ENCODE data around the gene CARMIL1. TPM values are rescaled to one million over a fixed set of nuclear protein-coding genes. Genes with fewer than 3 reads are reported as not detected.

The CARMIL1 gene
- total and polyA plus RNA-seq, 2 of the 8 experiments (the other 6 are each of a cell fraction or from before 2014, with no cell fraction given) = 20.3 to 40.4 TPM

DNA sequence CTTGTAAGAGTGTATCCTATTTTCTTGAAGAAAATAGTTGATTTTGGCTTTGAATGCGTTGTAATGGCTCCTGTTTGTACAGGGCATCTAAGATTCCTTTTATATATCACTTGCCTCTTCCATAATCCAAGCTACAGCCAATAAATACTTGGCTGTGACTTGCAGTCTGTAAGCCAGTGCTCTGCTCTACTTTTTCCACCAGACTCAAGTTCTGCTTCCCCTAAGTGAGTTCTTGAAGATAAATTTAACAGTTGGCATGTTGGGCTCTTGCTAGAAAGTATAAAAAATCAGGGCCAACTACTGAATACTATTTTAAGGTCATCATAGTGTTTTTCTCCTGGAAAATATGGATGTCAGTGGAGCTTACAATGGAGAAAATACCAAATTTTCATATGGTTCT, 336.3 kb downstream of the CARMIL1 start:
- H2AK5ac ChIP-seq (ENCODE audit: low read depth, low read length) = no peak overlapping the region
- H3K4ac ChIP-seq (replicated peaks; ENCODE audit: insufficient read length, low read depth, low read length) = no peak overlapping the region
- H3K27me3 ChIP-seq (replicated peaks in 1 of 4; ENCODE audit: control insufficient read depth in 3 of 4, extremely low read depth in 1 of 4, insufficient read depth in 3 of 4, low read length in 3 of 4) = peaks cover 0 to 1% (median 0%) of the 10 kb centered on the region in 4 experiments; a peak in 1 of 7 replicates
- H4K20me1 ChIP-seq (replicated peaks in 1 of 2; ENCODE audit: control insufficient read depth in 1 of 2, insufficient read depth in 2 of 2, low read length in 2 of 2) = no peaks in the 10 kb centered on the region
- H3K4me3 ChIP-seq (ENCODE audit: extremely low read depth in 1 of 4, insufficient read depth in 2 of 4, low read depth in 3 of 4, low read length in 4 of 4) = no peak overlapping the region
- H2BK5ac ChIP-seq (ENCODE audit: low read depth, low read length) = no peak overlapping the region
- no peaks in the 10 kb centered on the region for H3K9me3 ChIP-seq (ENCODE audit: insufficient read depth in 2 of 2, low read depth in 1 of 2, low read length in 1 of 2)
- H2BK20ac ChIP-seq (ENCODE audit: low read length) = no peak overlapping the region
- no peaks in the 10 kb centered on the region for H3K79me1 ChIP-seq (ENCODE audit: low read depth, low read length)
- H3K9ac ChIP-seq (replicated peaks in 1 of 4; ENCODE audit: extremely low read depth in 1 of 4, low read depth in 3 of 4, low read length in 3 of 4) = no peak overlapping the region
- no peak for DNase-seq (ENCODE audit: low read depth in 1 of 2, low spot score in 2 of 2)
- ChIA-PET CTCF (ENCODE audit: partially characterized antibody) (interaction anchor here (0.6 to 2.8 kb wide), 4 partner anchors 9 to 639 kb away, joined by 3 to 6 read pairs (median 4); no protein-coding TSS in a partner anchor), POLR2A (ENCODE audit: partially characterized antibody) (no interaction called here)
- H4K8ac ChIP-seq (ENCODE audit: extremely low read depth, insufficient read depth, low read length) = no peak overlapping the region
- TF ChIP-seq EZH2 (IDR thresholded peaks at IDR 0.05; ENCODE audit: low read depth, low read length, severe bottlenecking) (no peak), SIN3A (conservative IDR thresholded peaks at IDR 0.05 in 1 of 2, IDR thresholded peaks at IDR 0.05 in 1 of 2; ENCODE audit: low read depth in 1 of 2, low read length in 2 of 2) (no peak), TBP (IDR thresholded peaks at IDR 0.05; ENCODE audit: low read depth, low read length) (no peak), POLR2A (IDR thresholded peaks at IDR 0.05; ENCODE audit: control extremely low read depth in 1 of 2, low read depth in 2 of 2, low read length in 2 of 2) (no peak), KDM4A (IDR thresholded peaks at IDR 0.05; ENCODE audit: low read depth, low read length, severe bottlenecking) (no peak), JUN (IDR thresholded peaks at IDR 0.05; ENCODE audit: low read depth, low read length) (no peak), CREB1 (IDR thresholded peaks at IDR 0.05) (no peak), MAFK (IDR thresholded peaks at IDR 0.05; ENCODE audit: low read depth, low read length) (no peak)
- TF ChIP-seq, protein P1, sequence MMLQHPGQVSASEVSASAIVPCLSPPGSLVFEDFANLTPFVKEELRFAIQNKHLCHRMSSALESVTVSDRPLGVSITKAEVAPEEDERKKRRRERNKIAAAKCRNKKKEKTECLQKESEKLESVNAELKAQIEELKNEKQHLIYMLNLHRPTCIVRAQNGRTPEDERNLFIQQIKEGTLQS (IDR thresholded peaks at IDR 0.05; ENCODE audit: insufficient read depth, low read depth, low read length) = no peak
- no peak overlapping the region for H4K91ac ChIP-seq (replicated peaks; ENCODE audit: insufficient read length, low read length)
- peaks cover 0 to 4% (median 1%) of the 10 kb centered on the region in 4 experiments; a peak in 3 of 8 replicates for H3K36me3 ChIP-seq (ENCODE audit: control insufficient read depth in 2 of 4, insufficient read depth in 4 of 4, low read length in 3 of 4)
- no peaks in the 10 kb centered on the region for H3K23me2 ChIP-seq (ENCODE audit: low read depth, low read length)
- no peak overlapping the region for H2BK120ac ChIP-seq (replicated peaks; ENCODE audit: low read depth, low read length)
- H3K56ac ChIP-seq (replicated peaks; ENCODE audit: insufficient read length, low read depth, low read length) = no peak overlapping the region
- H3K4me2 ChIP-seq (ENCODE audit: insufficient read depth in 1 of 2, low read depth in 2 of 2, low read length in 2 of 2) = no peak overlapping the region
- no peak overlapping the region for H2AFZ ChIP-seq (ENCODE audit: low read length)
- H2BK15ac ChIP-seq (ENCODE audit: low read length) = no peak overlapping the region
- no peak overlapping the region for H3K18ac ChIP-seq (ENCODE audit: extremely low read depth, low read length)
- H3K79me2 ChIP-seq (ENCODE audit: control insufficient read depth in 1 of 2, insufficient read depth in 2 of 2, low read length in 2 of 2) = no peaks in the 10 kb centered on the region
- no peak overlapping the region for H3K27ac ChIP-seq (ENCODE audit: low read depth, low read length)
- no peak overlapping the region for H3K14ac ChIP-seq (ENCODE audit: insufficient read length)
- WGBS, 2 experiments (ENCODE audit: extremely low coverage in 1 of 2, insufficient coverage in 1 of 2, insufficient read length in 1 of 2, insufficient replicate concordance in 2 of 2, low coverage in 1 of 2, low lambda C conversion rate in 2 of 2, missing lambda C conversion rate in 1 of 2) = 89% methylated on average over 1 of the region's 1 CpG; no CpG with 5 or more reads in 1 of the 2 experiments
- H4K5ac ChIP-seq (ENCODE audit: insufficient read length, low read depth, low read length) = no peak overlapping the region
- no peak for FAIRE-seq
- H3K4me1 ChIP-seq (replicated peaks in 1 of 4; ENCODE audit: control insufficient read depth in 3 of 4, insufficient read depth in 4 of 4, low read length in 3 of 4) = no peaks in the 10 kb centered on the region
- H3K23ac ChIP-seq (ENCODE audit: insufficient read length) = no peak overlapping the region
- no peak overlapping the region for H2BK12ac ChIP-seq (ENCODE audit: low read depth, low read length)

Data from H1 (cell line).